GM18526 (cell line): ENCODE data around the gene SLC2A14.
"Not testable (repeated sequence)": the region's sequence is repeated elsewhere in the genome, so short reads cannot be mapped to it uniquely, and the experiment has no call there.

Experiments
- POLR2A ChIP-seq: IDR thresholded peaks from 3 replicates; pipeline ENCODE4 v1.6.1; 2011; ENCODE audit not compliant: insufficient read length; ENCODE audit errors: extremely low read depth

SLC2A14 gene

DNA sequence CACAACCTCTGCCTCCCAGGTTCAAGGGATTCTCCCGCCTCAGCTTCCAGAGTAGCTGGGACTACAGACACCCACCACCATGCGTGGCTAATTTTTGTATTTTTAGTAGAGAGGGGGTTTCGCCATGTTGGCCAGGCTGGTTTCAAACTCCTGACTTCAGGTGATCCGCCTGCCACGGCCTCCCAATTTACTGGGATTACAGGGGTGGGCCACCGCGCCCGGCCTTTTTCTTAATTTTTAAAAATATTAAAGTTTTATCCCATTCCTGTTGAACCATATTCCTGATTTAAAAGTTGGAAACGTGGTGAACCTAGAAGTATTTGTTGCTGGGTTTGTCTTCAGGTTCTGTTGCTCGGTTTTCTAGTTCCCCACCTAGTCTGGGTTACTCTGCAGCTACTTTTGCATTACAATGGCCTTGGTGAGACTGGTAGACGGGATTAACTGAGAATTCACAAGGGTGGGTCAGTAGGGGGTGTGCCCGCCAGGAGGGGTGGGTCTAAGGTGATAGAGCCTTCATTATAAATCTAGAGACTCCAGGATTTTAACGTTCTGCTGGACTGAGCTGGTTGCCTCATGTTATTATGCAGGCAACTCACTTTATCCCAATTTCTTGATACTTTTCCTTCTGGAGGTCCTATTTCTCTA, 83.7 kb downstream of the SLC2A14 start, which contains the start of gene NANOG:
Gene NANOG (plus strand): TSS at position 519 of the 645 bp plus-strand sequence. CDS start 213 bp downstream, outside the sequence.
- not testable (repeated sequence) for TF ChIP-seq POLR2A

DNA sequence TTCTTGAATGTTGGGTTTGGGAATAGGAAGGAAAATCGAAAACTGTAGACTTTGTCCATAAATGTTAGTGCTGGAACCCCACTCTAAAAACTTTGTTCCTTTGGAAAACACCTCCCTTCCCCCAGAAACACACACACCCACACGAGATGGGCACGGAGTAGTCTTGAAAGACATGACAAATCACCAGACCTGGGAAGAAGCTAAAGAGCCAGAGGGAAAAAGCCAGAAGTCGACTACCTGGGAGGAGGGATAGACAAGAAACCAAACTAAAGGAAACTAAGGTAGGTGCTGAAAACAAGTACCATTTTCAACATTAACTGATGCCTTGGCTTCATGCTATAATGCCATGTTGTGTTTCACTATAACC, 84.4 kb downstream of the SLC2A14 start:
- no peak for TF ChIP-seq POLR2A

DNA sequence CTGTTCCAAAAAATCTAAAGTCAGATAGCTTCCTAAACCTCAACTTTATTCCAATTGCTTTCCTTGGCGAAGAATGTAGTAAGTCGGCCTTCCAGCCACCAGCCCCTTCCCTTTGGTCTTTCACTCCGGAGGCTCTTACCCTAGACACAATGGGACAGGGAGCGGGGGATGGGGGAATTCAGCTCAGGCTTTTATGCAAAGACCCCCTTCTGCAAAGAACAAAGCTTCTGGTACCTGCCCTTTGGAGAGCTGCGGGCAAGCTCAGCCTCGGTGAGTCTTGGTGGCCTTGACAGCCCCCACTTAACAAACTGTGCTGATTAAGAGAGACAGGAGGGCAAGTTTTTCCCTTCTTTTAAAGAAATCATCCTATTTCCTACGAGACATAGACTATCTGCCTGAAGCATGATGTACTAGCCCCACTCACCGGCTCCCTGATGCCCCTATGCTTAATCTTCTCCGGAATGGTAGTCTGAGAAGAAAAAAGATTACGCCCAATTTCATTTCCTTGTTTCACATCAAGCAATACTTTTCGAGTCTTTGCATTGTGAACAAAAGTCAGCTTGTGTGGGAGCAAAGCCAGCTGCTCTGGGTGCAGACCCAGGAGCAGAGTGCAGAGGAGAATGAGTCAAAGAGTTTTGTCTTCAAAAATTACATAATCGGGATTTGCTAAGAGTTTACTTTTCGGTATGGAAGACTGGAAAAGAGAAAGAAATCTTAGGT, 85.0 kb downstream of the SLC2A14 start:
- no peak for TF ChIP-seq POLR2A

DNA sequence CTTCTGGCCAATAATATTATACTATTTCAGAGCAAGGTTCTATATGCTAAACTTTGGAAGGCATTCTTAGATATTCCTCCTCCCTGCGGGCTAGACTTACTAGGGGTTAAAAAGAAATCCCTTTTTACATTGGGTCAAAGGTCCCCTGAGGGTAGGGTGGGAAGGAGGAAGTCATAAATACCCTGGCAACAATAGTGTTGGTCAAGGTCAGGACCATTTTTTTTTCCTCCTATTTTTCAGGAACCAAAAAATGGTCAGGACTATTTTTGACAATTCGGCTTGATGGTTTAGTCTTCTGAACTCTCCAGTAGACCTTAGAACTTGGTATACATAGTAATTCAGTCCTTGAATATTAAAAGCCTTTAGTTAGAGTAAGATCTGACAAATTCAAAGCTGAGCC, 88.0 kb downstream of the SLC2A14 start:
- no peak for TF ChIP-seq POLR2A

DNA sequence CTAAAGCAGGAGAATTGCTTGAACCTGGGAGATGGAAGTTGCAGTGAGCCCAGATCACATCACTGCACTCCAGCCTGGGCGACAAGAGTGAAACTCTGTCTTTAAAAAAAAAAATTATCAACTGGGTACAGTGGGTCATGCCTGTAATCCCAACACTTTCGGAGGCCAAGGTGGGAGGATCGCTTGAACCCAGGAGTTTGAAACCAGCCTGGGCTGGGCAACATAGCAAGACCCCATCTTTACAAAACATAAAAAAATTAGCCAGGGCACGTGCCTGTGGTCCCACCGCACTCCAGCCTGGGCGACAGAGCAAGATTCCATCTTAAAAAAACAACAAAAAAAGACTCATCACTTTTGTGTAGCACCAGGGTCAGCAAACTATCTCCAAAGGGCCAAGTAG, 90.7 kb downstream of the SLC2A14 start:
- no peak for TF ChIP-seq POLR2A

DNA sequence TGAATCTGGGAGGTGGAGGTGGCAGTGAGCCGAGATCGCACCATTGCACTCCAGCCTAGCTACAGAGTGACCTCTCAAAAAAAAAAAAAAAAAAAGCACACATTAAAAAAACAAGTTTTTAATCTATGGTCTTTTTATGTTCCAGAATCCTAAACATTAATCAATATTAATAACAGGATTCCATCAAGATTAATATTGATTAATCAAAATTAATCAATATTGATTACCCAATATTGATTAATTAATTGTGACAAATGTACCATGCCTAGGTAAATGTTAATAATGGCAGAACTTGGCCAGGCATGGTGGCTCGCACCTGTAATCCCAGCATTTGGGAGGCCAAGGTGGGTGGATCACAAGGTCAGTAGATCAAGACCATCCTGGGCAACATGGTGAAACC, 91.4 kb downstream of the SLC2A14 start:
- no peak for TF ChIP-seq POLR2A

DNA sequence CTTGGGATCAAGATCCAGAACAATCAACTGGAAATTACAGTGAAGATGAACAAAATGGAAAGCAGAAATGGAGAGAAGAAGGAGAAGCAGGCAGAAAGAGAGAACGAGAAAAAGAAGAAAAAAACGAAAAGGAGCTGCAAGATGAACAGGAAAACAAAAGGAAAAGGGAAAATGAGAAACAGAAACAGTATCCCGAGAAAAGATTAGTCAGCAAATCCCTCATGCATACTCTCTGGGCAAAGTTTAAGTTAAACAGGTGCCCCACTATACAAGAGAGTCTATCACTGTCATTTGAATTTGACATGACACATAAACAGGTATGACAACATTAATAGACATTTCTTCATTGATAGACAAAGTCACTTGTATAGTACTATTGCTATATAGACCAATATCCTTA, 102.7 kb downstream of the SLC2A14 start:
- no peak for TF ChIP-seq POLR2A
